Liver (tissue), 9 donors: ENCODE results near the gene GRAMD4. TPM values are rescaled to one million over a fixed set of nuclear protein-coding genes. Genes with fewer than 3 reads are reported as not detected.

Experiments
- DNase-seq: peaks from one replicate; pipeline ENCODE4 v3.0.0-alpha.2; 2017; ENCODE audit warnings: low spot score
- H3K27ac ChIP-seq, 2 donors: one replicate each; pipeline ENCODE4 v1.7.0; 2013; ENCODE audit warnings: inconsistent platforms in 2 of 2, low read length in 2 of 2, control low read depth in 1 of 2, low read depth in 1 of 2, mild to moderate bottlenecking in 1 of 2
- H3K27me3 ChIP-seq, 4 donors: one replicate each; pipeline versions ENCODE4 v1.6.1 to v1.7.0; 2013; ENCODE audit warnings: low read length in 3 of 4, inconsistent platforms in 1 of 4, mild to moderate bottlenecking in 1 of 4, moderate library complexity in 1 of 4; ENCODE audit not compliant: control insufficient read depth in 4 of 4, insufficient read depth in 4 of 4
- H3K36me3 ChIP-seq, 4 donors: one replicate each; pipeline versions ENCODE4 v1.6.1 to v1.7.0; 2013; ENCODE audit warnings: low read length in 3 of 4, mild to moderate bottlenecking in 3 of 4, low read depth in 1 of 4, moderate library complexity in 1 of 4; ENCODE audit not compliant: control insufficient read depth in 4 of 4, insufficient read depth in 3 of 4
- H3K4me1 ChIP-seq, 4 donors: one replicate each; pipeline versions ENCODE4 v1.6.1 to v1.7.0; 2013; ENCODE audit warnings: low read length in 3 of 4, mild to moderate bottlenecking in 3 of 4, moderate library complexity in 1 of 4; ENCODE audit not compliant: control insufficient read depth in 4 of 4, insufficient read depth in 4 of 4
- H3K4me3 ChIP-seq, 3 donors: one replicate each; pipeline versions ENCODE4 v1.6.1 to v1.7.0; 2013; ENCODE audit warnings: low read length in 3 of 3, control low read depth in 1 of 3, low read depth in 1 of 3, mild to moderate bottlenecking in 1 of 3
- H3K9ac ChIP-seq, 2 donors: one replicate each; pipeline ENCODE4 v1.7.0; 2013; ENCODE audit warnings: low read length in 2 of 2, mild to moderate bottlenecking in 2 of 2, moderate library complexity in 2 of 2, control low read depth in 1 of 2, low read depth in 1 of 2
- H3K9me3 ChIP-seq, 4 donors: one replicate each; pipeline versions ENCODE4 v1.6.1 to v1.7.0; 2013; ENCODE audit warnings: low read length in 3 of 4; ENCODE audit not compliant: control insufficient read depth in 4 of 4
- EGR1 ChIP-seq, 2 donors: IDR thresholded peaks; 2 replicates each; pipeline ENCODE4 v1.6.1; 2016 to 2018; ENCODE audit warnings: antibody characterized with exemption in 2 of 2, low read depth in 2 of 2
- FOXA1 ChIP-seq: IDR thresholded peaks from 2 replicates; pipeline ENCODE4 v1.6.1; 2016; ENCODE audit warnings: antibody characterized with exemption
- FOXA2 ChIP-seq: IDR thresholded peaks from 2 replicates; pipeline ENCODE4 v1.6.1; 2016; ENCODE audit warnings: antibody characterized with exemption
- GABPA ChIP-seq, 2 donors: IDR thresholded peaks in 1 of 2; conservative IDR thresholded peaks in 1 of 2; 2 replicates each; pipeline ENCODE4 v1.6.1; 2016; ENCODE audit warnings: antibody characterized with exemption in 2 of 2, mild to moderate bottlenecking in 1 of 2, moderate library complexity in 1 of 2
- HNF4A ChIP-seq, 2 donors: conservative IDR thresholded peaks; 2 replicates each; pipeline ENCODE4 v1.6.1; 2016; ENCODE audit warnings: antibody characterized with exemption in 2 of 2, mild to moderate bottlenecking in 2 of 2
- HNF4G ChIP-seq: IDR thresholded peaks from 2 replicates; pipeline ENCODE4 v1.6.1; 2016; ENCODE audit warnings: antibody characterized with exemption
- JUND ChIP-seq, 2 donors: IDR thresholded peaks; 2 replicates each; pipeline ENCODE4 v1.6.1; 2016; ENCODE audit warnings: antibody characterized with exemption in 2 of 2
- NR2F2 ChIP-seq: IDR thresholded peaks from 2 replicates; pipeline ENCODE4 v1.6.1; 2016; ENCODE audit warnings: antibody characterized with exemption
- RAD21 ChIP-seq, 2 donors: IDR thresholded peaks; 2 replicates each; pipeline ENCODE4 v1.6.1; 2016; ENCODE audit warnings: antibody characterized with exemption in 2 of 2, mild to moderate bottlenecking in 2 of 2
- REST ChIP-seq: IDR thresholded peaks from 2 replicates; pipeline ENCODE4 v1.6.1; 2016; ENCODE audit warnings: antibody characterized with exemption, mild to moderate bottlenecking
- RXRA ChIP-seq, 2 donors: IDR thresholded peaks; 2 replicates each; pipeline ENCODE4 v1.6.1; 2017 to 2018; ENCODE audit warnings: antibody characterized with exemption in 2 of 2, mild to moderate bottlenecking in 1 of 2
- SP1 ChIP-seq: IDR thresholded peaks from 2 replicates; pipeline ENCODE4 v1.6.1; 2018; ENCODE audit warnings: antibody characterized with exemption, mild to moderate bottlenecking
- TAF1 ChIP-seq: conservative IDR thresholded peaks from 2 replicates; pipeline ENCODE4 v1.6.1; 2016; ENCODE audit warnings: antibody characterized with exemption, mild to moderate bottlenecking
- YY1 ChIP-seq: IDR thresholded peaks from 2 replicates; pipeline ENCODE4 v1.6.1; 2016; ENCODE audit warnings: antibody characterized with exemption, mild to moderate bottlenecking
- ZBTB33 ChIP-seq: IDR thresholded peaks from 2 replicates; pipeline ENCODE4 v1.6.1; 2016; ENCODE audit warnings: antibody characterized with exemption
- WGBS: extraction: QIAGEN DNeasy Blood & Tissue Kit; methylation state at CpG from one replicate; pipeline ENCODE4 v1.1.7; 2013; 5-methylcytosine and 5-hydroxymethylcytosine counted together
- polyA plus RNA-seq, 2 donors: library from polyadenylated mRNA; stranded (reverse) in 1 of 2; unstranded in 1 of 2; fragments of 200-250 nt in 1 of 2; fragments of >200 nt in 1 of 2; fragmentation: Nextera tagmentation in 1 of 2; extraction: Ambion mirVana in 1 of 2; gene quantifications; one replicate each; pipeline versions ENCODE4 v1.2.1 to v1.2.3, GENCODE V29; 2013 to 2015
- total RNA-seq, 2 donors: library from RNA; depleted of rRNA; stranded (reverse); fragments of >200 nt; gene quantifications; one replicate each; pipeline ENCODE4 v1.2.3, GENCODE V29; 2014
- TF ChIP-seq, protein P1 (sequence below): IDR thresholded peaks from 2 replicates; pipeline ENCODE4 v1.6.1; 2016; ENCODE audit warnings: antibody characterized with exemption
- TF ChIP-seq, protein P2 (sequence below): IDR thresholded peaks from 2 replicates; pipeline ENCODE4 v1.6.1; 2016; ENCODE audit warnings: antibody characterized with exemption
- TF ChIP-seq, protein P3 (sequence below): fragments of 150-350 bp; IDR thresholded peaks from 2 replicates; pipeline ENCODE4 v1.5.1; 2017; ENCODE audit warnings: improper control_type of control experiment, low read depth, low read length; ENCODE audit not compliant: missing input control
- donor health status: healthy.
- donor health status: healthy.
- donor health status: healthy.
- donor health status: healthy.
- donor health status: healthy.

Gene GRAMD4
- total and polyA plus RNA-seq, 4 donors: 2.7 to 53.5 (median 21.6) TPM

DNA sequence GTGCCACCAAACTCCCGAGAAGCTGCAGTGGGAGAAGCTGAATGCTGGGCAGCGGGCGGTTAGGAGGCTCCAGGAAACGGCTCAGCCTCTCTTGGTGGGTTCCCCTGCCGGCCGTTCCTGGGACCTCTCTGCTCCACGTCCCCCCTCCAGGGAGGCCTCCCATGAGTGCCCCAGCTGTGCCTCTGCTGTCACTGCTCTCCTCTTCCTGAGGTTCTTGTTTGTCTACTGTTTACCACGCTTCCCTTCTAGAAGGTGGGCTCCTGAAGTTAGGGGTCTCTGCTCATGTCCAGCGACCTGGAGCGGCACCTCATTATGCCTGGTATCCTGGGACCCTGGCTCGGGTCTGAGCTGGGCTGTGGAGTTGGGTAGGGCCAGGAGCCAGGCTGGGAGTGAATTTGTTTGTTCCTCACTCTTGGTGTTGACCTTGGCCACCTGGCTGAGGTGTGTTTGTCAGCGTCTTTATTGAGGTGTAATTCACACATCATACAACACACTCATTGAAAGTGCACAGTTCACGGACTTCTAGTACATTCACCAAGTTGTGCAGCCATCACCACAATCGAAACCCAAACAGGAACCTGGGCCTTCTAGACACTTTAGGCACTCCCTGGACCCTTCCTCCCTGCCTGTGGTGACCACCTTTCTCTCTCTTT is 37.8 kb upstream of the GRAMD4 start:
- WGBS: 73% methylated on average over 14 of the region's 14 CpGs
- H3K36me3 ChIP-seq: no peaks in the 10 kb centered on the region
- no peak overlapping the region for H3K27ac ChIP-seq
- H3K4me1 ChIP-seq: peaks cover 19 to 48% (median 41%) of the 10 kb centered on the region in 4 donors
- H3K4me3 ChIP-seq: no peak overlapping the region
- TF ChIP-seq, protein P1, sequence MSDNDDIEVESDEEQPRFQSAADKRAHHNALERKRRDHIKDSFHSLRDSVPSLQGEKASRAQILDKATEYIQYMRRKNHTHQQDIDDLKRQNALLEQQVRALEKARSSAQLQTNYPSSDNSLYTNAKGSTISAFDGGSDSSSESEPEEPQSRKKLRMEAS: no peak
- no peak for TF ChIP-seq TAF1
- TF ChIP-seq EGR1 (IDR thresholded peaks at IDR 0.05; ENCODE audit: low read depth in 2 of 2): no peak
- TF ChIP-seq FOXA1: no peak
- TF ChIP-seq RAD21 (IDR thresholded peaks at IDR 0.05): no peak
- TF ChIP-seq FOXA2: no peak
- TF ChIP-seq, protein P2, sequence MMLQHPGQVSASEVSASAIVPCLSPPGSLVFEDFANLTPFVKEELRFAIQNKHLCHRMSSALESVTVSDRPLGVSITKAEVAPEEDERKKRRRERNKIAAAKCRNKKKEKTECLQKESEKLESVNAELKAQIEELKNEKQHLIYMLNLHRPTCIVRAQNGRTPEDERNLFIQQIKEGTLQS: no peak
- H3K9ac ChIP-seq: no peak overlapping the region
- no peak for DNase-seq
- H3K9me3 ChIP-seq: no peaks in the 10 kb centered on the region
- no peaks in the 10 kb centered on the region for H3K27me3 ChIP-seq

DNA sequence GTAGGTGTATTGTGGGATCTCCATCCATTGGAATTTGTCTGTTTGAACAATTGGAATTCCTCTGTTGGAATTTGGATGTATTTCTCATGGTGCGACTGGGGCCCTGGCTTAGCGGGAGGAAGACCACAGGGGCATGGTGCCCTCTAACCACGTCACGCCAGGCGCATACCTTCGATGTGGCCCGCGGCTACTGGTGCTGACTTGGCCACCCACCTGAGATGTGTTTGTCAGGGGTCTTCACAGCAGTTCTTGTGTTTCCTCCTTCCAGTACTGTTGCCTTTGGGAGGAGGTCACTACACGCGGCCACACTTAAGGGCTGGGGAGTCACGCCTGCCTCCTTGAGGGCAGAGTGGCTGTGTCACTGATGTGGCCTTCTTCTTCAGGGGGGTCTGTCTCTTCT is 36.6 kb upstream of the GRAMD4 start:
- WGBS: over 99% methylated on average over 11 of the region's 11 CpGs
- no peak for DNase-seq
- H3K9me3 ChIP-seq: no peaks in the 10 kb centered on the region
- H3K27ac ChIP-seq: no peak overlapping the region
- no peaks in the 10 kb centered on the region for H3K36me3 ChIP-seq
- no peak overlapping the region for H3K9ac ChIP-seq
- peaks cover 15 to 37% (median 30%) of the 10 kb centered on the region in 4 donors for H3K4me1 ChIP-seq
- H3K27me3 ChIP-seq: no peaks in the 10 kb centered on the region
- TF ChIP-seq RAD21 (IDR thresholded peaks at IDR 0.05) (no peak), REST (no peak), JUND (IDR thresholded peaks at IDR 0.05) (no peak), YY1 (no peak), EGR1 (IDR thresholded peaks at IDR 0.05; ENCODE audit: low read depth in 2 of 2) (no peak), TAF1 (no peak), RXRA (IDR thresholded peaks at IDR 0.05) (no peak), ZBTB33 (no peak), HNF4A (conservative IDR thresholded peaks at IDR 0.05) (no peak), FOXA2 (no peak), GABPA (IDR thresholded peaks at IDR 0.05 in 1 of 2, conservative IDR thresholded peaks at IDR 0.05 in 1 of 2) (no peak), HNF4G (no peak), NR2F2 (no peak), SP1 (no peak), FOXA1 (no peak)
- TF ChIP-seq, protein P3, sequence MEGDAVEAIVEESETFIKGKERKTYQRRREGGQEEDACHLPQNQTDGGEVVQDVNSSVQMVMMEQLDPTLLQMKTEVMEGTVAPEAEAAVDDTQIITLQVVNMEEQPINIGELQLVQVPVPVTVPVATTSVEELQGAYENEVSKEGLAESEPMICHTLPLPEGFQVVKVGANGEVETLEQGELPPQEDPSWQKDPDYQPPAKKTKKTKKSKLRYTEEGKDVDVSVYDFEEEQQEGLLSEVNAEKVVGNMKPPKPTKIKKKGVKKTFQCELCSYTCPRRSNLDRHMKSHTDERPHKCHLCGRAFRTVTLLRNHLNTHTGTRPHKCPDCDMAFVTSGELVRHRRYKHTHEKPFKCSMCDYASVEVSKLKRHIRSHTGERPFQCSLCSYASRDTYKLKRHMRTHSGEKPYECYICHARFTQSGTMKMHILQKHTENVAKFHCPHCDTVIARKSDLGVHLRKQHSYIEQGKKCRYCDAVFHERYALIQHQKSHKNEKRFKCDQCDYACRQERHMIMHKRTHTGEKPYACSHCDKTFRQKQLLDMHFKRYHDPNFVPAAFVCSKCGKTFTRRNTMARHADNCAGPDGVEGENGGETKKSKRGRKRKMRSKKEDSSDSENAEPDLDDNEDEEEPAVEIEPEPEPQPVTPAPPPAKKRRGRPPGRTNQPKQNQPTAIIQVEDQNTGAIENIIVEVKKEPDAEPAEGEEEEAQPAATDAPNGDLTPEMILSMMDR: no peak
- TF ChIP-seq, protein P1: no peak
- TF ChIP-seq, protein P2: no peak
- no peak overlapping the region for H3K4me3 ChIP-seq
